ENCODE results near the gene SORCS1.

GRCh38 chr10:106557053-106557452 lies 607.5 kb downstream of the SORCS1 start:
- no peak for TF ChIP-seq CTCF (IDR thresholded peaks at IDR 0.05)
- no peak for TF ChIP-seq EP300 (IDR thresholded peaks at IDR 0.05; ENCODE audit: low read depth)
- no peak for TF ChIP-seq POLR2A (IDR thresholded peaks at IDR 0.05)
- TF ChIP-seq POLR2AphosphoS5 (IDR thresholded peaks at IDR 0.05) = no peak
